Peyer's patch (tissue), 4 donors: ENCODE results near the gene RNF31.

Experiments
- POLR2A ChIP-seq, 2 donors: fragments of 450-650 bp; IDR thresholded peaks; one replicate each; pipeline ENCODE4 v1.5.1; 2017; ENCODE audit warnings: antibody characterized with exemption in 2 of 2, mild to moderate bottlenecking in 2 of 2, moderate library complexity in 2 of 2
- TF ChIP-seq, protein P1 (sequence below), 6 experiments: fragments of 450-650 bp in 4 of 6; fragments of 200-600 bp in 2 of 6; sonication (generic) in 1 of 6; IDR thresholded peaks; one replicate each; pipeline ENCODE4 v1.5.1; 2017 to 2019; ENCODE audit warnings: antibody characterized with exemption in 6 of 6, mild to moderate bottlenecking in 3 of 6, moderate library complexity in 1 of 6

- TF ChIP-seq, protein P1, sequence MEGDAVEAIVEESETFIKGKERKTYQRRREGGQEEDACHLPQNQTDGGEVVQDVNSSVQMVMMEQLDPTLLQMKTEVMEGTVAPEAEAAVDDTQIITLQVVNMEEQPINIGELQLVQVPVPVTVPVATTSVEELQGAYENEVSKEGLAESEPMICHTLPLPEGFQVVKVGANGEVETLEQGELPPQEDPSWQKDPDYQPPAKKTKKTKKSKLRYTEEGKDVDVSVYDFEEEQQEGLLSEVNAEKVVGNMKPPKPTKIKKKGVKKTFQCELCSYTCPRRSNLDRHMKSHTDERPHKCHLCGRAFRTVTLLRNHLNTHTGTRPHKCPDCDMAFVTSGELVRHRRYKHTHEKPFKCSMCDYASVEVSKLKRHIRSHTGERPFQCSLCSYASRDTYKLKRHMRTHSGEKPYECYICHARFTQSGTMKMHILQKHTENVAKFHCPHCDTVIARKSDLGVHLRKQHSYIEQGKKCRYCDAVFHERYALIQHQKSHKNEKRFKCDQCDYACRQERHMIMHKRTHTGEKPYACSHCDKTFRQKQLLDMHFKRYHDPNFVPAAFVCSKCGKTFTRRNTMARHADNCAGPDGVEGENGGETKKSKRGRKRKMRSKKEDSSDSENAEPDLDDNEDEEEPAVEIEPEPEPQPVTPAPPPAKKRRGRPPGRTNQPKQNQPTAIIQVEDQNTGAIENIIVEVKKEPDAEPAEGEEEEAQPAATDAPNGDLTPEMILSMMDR (IDR thresholded peaks at IDR 0.05) = no peak
- TF ChIP-seq POLR2A (IDR thresholded peaks at IDR 0.05) = no peak
Observed at GRCh38 chr14:24184104-24184970, 37.0 kb downstream of the RNF31 start.
